Vagina (tissue), 2 donors: ENCODE measurements around the gene UBE2Q1. TPM values are rescaled to one million over a fixed set of nuclear protein-coding genes. Genes with fewer than 3 reads are reported as not detected.

ENCODE experiments used
- DNase-seq, 2 donors: peaks; one replicate each; pipeline ENCODE4 v3.0.0-alpha.2; 2017; ENCODE audit errors: extremely low spot score in 2 of 2
- H3K27ac ChIP-seq: fragments of 200-600 bp; sonication (generic); one replicate; pipeline ENCODE4 v1.5.1; 2019
- H3K27me3 ChIP-seq: fragments of 200-600 bp; sonication (generic); one replicate; pipeline ENCODE4 v1.5.1; 2019
- H3K36me3 ChIP-seq, 2 donors: fragments of 200-600 bp; sonication (generic); one replicate each; pipeline ENCODE4 v1.5.1; 2017 to 2019
- H3K4me1 ChIP-seq: fragments of 200-600 bp; sonication (generic); one replicate; pipeline ENCODE4 v1.5.1; 2019
- H3K4me3 ChIP-seq, 2 donors: fragments of 200-600 bp; sonication (generic); 1 replicate in 1 of 2; 2 replicates in 1 of 2; pipeline ENCODE4 v1.5.1; 2016 to 2019
- H3K9me3 ChIP-seq: fragments of 200-600 bp; sonication (generic); one replicate; pipeline ENCODE4 v1.5.1; 2019
- CTCF ChIP-seq, 3 experiments: fragments of 450-650 bp in 2 of 3; fragments of 200-600 bp in 1 of 3; sonication (generic) in 1 of 3; IDR thresholded peaks; one replicate each; pipeline ENCODE4 v1.5.1; 2017 to 2019; ENCODE audit warnings: antibody characterized with exemption in 3 of 3, mild to moderate bottlenecking in 2 of 3, moderate library complexity in 2 of 3
- POLR2A ChIP-seq, 2 donors: fragments of 450-650 bp; IDR thresholded peaks; one replicate each; pipeline ENCODE4 v1.6.1; 2017; ENCODE audit warnings: antibody characterized with exemption in 2 of 2, mild to moderate bottlenecking in 2 of 2, moderate library complexity in 2 of 2
- POLR2AphosphoS5 ChIP-seq, 2 donors: sonication (generic); formaldehyde crosslinking; IDR thresholded peaks; one replicate each; pipeline ENCODE4 v1.9.0; 2017; ENCODE audit warnings: antibody characterized with exemption in 2 of 2, mild to moderate bottlenecking in 2 of 2, low read depth in 1 of 2; ENCODE audit not compliant: insufficient read depth in 1 of 2
- intact Hi-C: fragments of 100-400 bp; cut with DNase I; formaldehyde crosslinking; loops from one replicate; pipeline ENCODE4 v1.15.1; 2023
- total RNA-seq: library from RNA; depleted of rRNA; stranded (reverse); fragments of >200 nt; gene quantifications from one replicate; pipeline ENCODE4 v1.2.3, GENCODE V29; 2016

UBE2Q1 gene
- total RNA-seq, 1 donor from 2014 or later: 17.9 TPM

- DNase-seq: no peak
- no peaks in the 10 kb centered on the region for H3K9me3 ChIP-seq
- H3K27me3 ChIP-seq: no peaks in the 10 kb centered on the region
- peaks cover 0 to 65% of the 10 kb centered on the region in 2 donors for H3K36me3 ChIP-seq
- no peak overlapping the region for H3K4me3 ChIP-seq
- peaks cover 41% of the 10 kb centered on the region for H3K4me1 ChIP-seq
- no peak for TF ChIP-seq CTCF (IDR thresholded peaks at IDR 0.05)
- no peak for TF ChIP-seq POLR2AphosphoS5 (IDR thresholded peaks at IDR 0.05; ENCODE audit: insufficient read depth in 1 of 2, low read depth in 1 of 2)
- TF ChIP-seq POLR2A (IDR thresholded peaks at IDR 0.05): no peak
- intact Hi-C loops: loop anchor here (10.0 kb wide), 1 partner anchor 147 kb away; the partner anchor contains the start of gene IL6R
- H3K27ac ChIP-seq: no peak overlapping the region
Observed at GRCh38 chr1:154552036-154552435, 6.4 kb downstream of the UBE2Q1 start.

GRCh38 chr1:154551474-154551873 lies 7.0 kb downstream of the UBE2Q1 start:
- Histone ChIP-seq H3K27ac (no peak overlapping the region), H3K36me3 (peaks cover 0 to 65% of the 10 kb centered on the region in 2 donors), H3K27me3 (no peaks in the 10 kb centered on the region), H3K4me1 (peaks cover 39% of the 10 kb centered on the region), H3K9me3 (no peaks in the 10 kb centered on the region), H3K4me3 (no peak overlapping the region)
- intact Hi-C loops: loop anchor here (10.0 kb wide), 1 partner anchor 147 kb away; the partner anchor contains the start of gene IL6R
- DNase-seq: no peak
- TF ChIP-seq POLR2AphosphoS5 (IDR thresholded peaks at IDR 0.05; ENCODE audit: insufficient read depth in 1 of 2, low read depth in 1 of 2) (no peak), CTCF (IDR thresholded peaks at IDR 0.05) (no peak), POLR2A (IDR thresholded peaks at IDR 0.05) (no peak)

GRCh38 chr1:154550657-154551056 lies 7.8 kb downstream of the UBE2Q1 start:
- H3K27me3 ChIP-seq: no peaks in the 10 kb centered on the region
- no peak for TF ChIP-seq CTCF (IDR thresholded peaks at IDR 0.05)
- TF ChIP-seq POLR2AphosphoS5 (IDR thresholded peaks at IDR 0.05; ENCODE audit: insufficient read depth in 1 of 2, low read depth in 1 of 2): no peak
- TF ChIP-seq POLR2A (IDR thresholded peaks at IDR 0.05): no peak
- H3K27ac ChIP-seq: no peak overlapping the region
- intact Hi-C loops: loop anchor here (10.0 kb wide), 1 partner anchor 146 kb away; the partner anchor contains the start of gene IL6R
- H3K4me1 ChIP-seq: peaks cover 31% of the 10 kb centered on the region
- no peak for DNase-seq
- H3K4me3 ChIP-seq: no peak overlapping the region
- no peaks in the 10 kb centered on the region for H3K9me3 ChIP-seq
- peaks cover 0 to 64% of the 10 kb centered on the region in 2 donors for H3K36me3 ChIP-seq

- Histone ChIP-seq H3K27ac (no peak overlapping the region), H3K4me3 (no peak overlapping the region), H3K9me3 (no peaks in the 10 kb centered on the region), H3K4me1 (peaks cover 31% of the 10 kb centered on the region), H3K27me3 (no peaks in the 10 kb centered on the region), H3K36me3 (peaks cover 0 to 58% of the 10 kb centered on the region in 2 donors)
- DNase-seq: no peak
- TF ChIP-seq CTCF (IDR thresholded peaks at IDR 0.05): no peak
- no peak for TF ChIP-seq POLR2AphosphoS5 (IDR thresholded peaks at IDR 0.05; ENCODE audit: insufficient read depth in 1 of 2, low read depth in 1 of 2)
- TF ChIP-seq POLR2A (IDR thresholded peaks at IDR 0.05): no peak
- intact Hi-C loops: loop anchor here (10.0 kb wide), 1 partner anchor 145 kb away; the partner anchor contains the start of gene IL6R
Observed at GRCh38 chr1:154550070-154550469, 8.4 kb downstream of the UBE2Q1 start.

- intact Hi-C loops: no loop called here
- Histone ChIP-seq H3K27ac (no peak overlapping the region), H3K4me3 (no peak overlapping the region), H3K4me1 (peaks cover 31% of the 10 kb centered on the region), H3K9me3 (no peaks in the 10 kb centered on the region), H3K36me3 (peaks cover 0 to 50% of the 10 kb centered on the region in 2 donors), H3K27me3 (no peaks in the 10 kb centered on the region)
- no peak for DNase-seq
- TF ChIP-seq POLR2A (IDR thresholded peaks at IDR 0.05) (no peak), POLR2AphosphoS5 (IDR thresholded peaks at IDR 0.05; ENCODE audit: insufficient read depth in 1 of 2, low read depth in 1 of 2) (no peak), CTCF (IDR thresholded peaks at IDR 0.05) (no peak)
Observed at GRCh38 chr1:154549202-154549770, 9.2 kb downstream of the UBE2Q1 start.
